Upper lobe of left lung (tissue), 6 donors: ENCODE measurements around the gene ADGRL3. TPM values are rescaled to one million over a fixed set of nuclear protein-coding genes. Genes with fewer than 3 reads are reported as not detected.

ENCODE experiments used
- ATAC-seq, 2 donors: fragments of 200-7000 bp; cut with Tn5 transposase; one replicate each; pipeline ENCODE4 v1.9.1; 2022; ENCODE audit warnings: mild to moderate bottlenecking in 2 of 2, moderate library complexity in 2 of 2; ENCODE audit not compliant: low FRiP score in 2 of 2
- DNase-seq, 2 donors: peaks; one replicate each; pipeline ENCODE4 v3.0.0-alpha.2; 2019 to 2020
- H3K27ac ChIP-seq, 4 donors: fragments of 200-600 bp; sonication (generic); one replicate each; pipeline ENCODE4 v1.5.1; 2016 to 2019
- H3K27me3 ChIP-seq, 4 donors: fragments of 200-600 bp; sonication (generic); one replicate each; pipeline ENCODE4 v1.5.1; 2017 to 2019
- H3K36me3 ChIP-seq, 4 donors: fragments of 200-600 bp; sonication (generic); one replicate each; pipeline ENCODE4 v1.5.1; 2016 to 2019
- H3K4me1 ChIP-seq, 4 donors: fragments of 200-600 bp; sonication (generic); one replicate each; pipeline ENCODE4 v1.5.1; 2018 to 2019
- H3K4me3 ChIP-seq, 4 donors: fragments of 200-600 bp; sonication (generic); one replicate each; pipeline ENCODE4 v1.5.1; 2017 to 2019; ENCODE audit warnings: mild to moderate bottlenecking in 2 of 4, moderate library complexity in 1 of 4
- H3K9me3 ChIP-seq, 4 donors: fragments of 200-600 bp; sonication (generic); one replicate each; pipeline ENCODE4 v1.5.1; 2018 to 2019
- CTCF ChIP-seq, 6 experiments: fragments of 450-650 bp in 4 of 6; fragments of 200-600 bp in 2 of 6; sonication (generic) in 2 of 6; IDR thresholded peaks; one replicate each; pipeline ENCODE4 v1.5.1; 2016 to 2019; ENCODE audit warnings: antibody characterized with exemption in 6 of 6
- EP300 ChIP-seq, 4 donors: sonication (generic); formaldehyde crosslinking; IDR thresholded peaks; one replicate each; pipeline ENCODE4 v1.5.1; 2017; ENCODE audit warnings: antibody characterized with exemption in 4 of 4, control low read depth in 2 of 4
- POLR2A ChIP-seq, 4 donors: fragments of 450-650 bp; IDR thresholded peaks; one replicate each; pipeline ENCODE4 v1.5.1; 2016 to 2017; ENCODE audit warnings: antibody characterized with exemption in 4 of 4, mild to moderate bottlenecking in 2 of 4
- POLR2AphosphoS5 ChIP-seq, 2 donors: sonication (generic); formaldehyde crosslinking; IDR thresholded peaks; one replicate each; pipeline ENCODE4 v1.5.1; 2017; ENCODE audit warnings: antibody characterized with exemption in 2 of 2
- WGBS, 2 donors: methylation state at CpG; one replicate each; pipeline ENCODE4 v1.1.5; 2017 to 2018; 5-methylcytosine and 5-hydroxymethylcytosine counted together
- total RNA-seq, 6 donors: library from RNA; depleted of rRNA in 4 of 6; stranded (reverse); fragments of >200 nt in 4 of 6; gene quantifications; one replicate each; pipeline versions ENCODE4 v1.1.0 to v1.2.1, GENCODE V29; 2016 to 2021
- donor health status: DM: no; HTN: no; CAD: no; lungs with moderate emphysema.
- donor health status: DM: no; HTN: yes; CAD: no; lungs with severe emphysema.

Gene ADGRL3
- total RNA-seq, 6 donors from 2014 or later = 1.0 to 8.5 (median 2.9) TPM

DNA sequence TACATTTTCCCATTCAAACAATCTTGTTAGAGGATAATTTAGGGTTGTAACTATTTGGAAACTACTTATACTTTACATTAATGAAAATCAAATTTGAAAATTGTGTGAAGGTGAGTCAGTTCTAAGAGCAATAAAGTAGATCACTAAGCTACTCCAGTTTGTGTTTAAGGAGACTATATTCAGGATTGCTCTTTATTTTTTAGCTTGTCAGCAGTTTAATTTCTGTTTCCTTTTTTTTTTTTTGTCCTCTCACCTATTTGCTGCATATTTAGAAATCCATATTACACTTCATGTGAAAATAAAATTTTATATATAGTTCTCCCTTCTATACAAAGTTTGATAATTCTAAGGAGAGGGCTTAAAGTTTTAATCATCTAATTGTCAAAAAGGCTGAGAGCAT is 691.8 kb downstream of the ADGRL3 start:
- Histone ChIP-seq H3K27me3 (no peaks in the 10 kb centered on the region), H3K27ac (no peak overlapping the region), H3K4me1 (no peaks in the 10 kb centered on the region), H3K4me3 (no peak overlapping the region), H3K36me3 (no peaks in the 10 kb centered on the region), H3K9me3 (no peaks in the 10 kb centered on the region)
- DNase-seq = no peak
- no peak for ATAC-seq
- no peak for TF ChIP-seq EP300 (IDR thresholded peaks at IDR 0.05)

GRCh38 chr4:61896634-61897033 is 696.5 kb downstream of the ADGRL3 start:
- no peaks in the 10 kb centered on the region for H3K4me1 ChIP-seq
- no peaks in the 10 kb centered on the region for H3K9me3 ChIP-seq
- no peak overlapping the region for H3K27ac ChIP-seq
- ATAC-seq = no peak
- WGBS, 2 donors = 75 to 81% methylated on average over 2 of the region's 2 CpGs
- no peak overlapping the region for H3K4me3 ChIP-seq
- DNase-seq = no peak
- H3K27me3 ChIP-seq = no peaks in the 10 kb centered on the region
- TF ChIP-seq POLR2AphosphoS5 (IDR thresholded peaks at IDR 0.05) (no peak), EP300 (IDR thresholded peaks at IDR 0.05) (no peak), POLR2A (IDR thresholded peaks at IDR 0.05) (no peak), CTCF (IDR thresholded peaks at IDR 0.05) (no peak)
- no peaks in the 10 kb centered on the region for H3K36me3 ChIP-seq

GRCh38 chr4:61909031-61909430 is 708.9 kb downstream of the ADGRL3 start:
- no peak for ATAC-seq
- Histone ChIP-seq H3K4me1 (no peaks in the 10 kb centered on the region), H3K27ac (no peak overlapping the region), H3K4me3 (no peak overlapping the region), H3K36me3 (no peaks in the 10 kb centered on the region), H3K27me3 (no peaks in the 10 kb centered on the region), H3K9me3 (no peaks in the 10 kb centered on the region)
- no peak for DNase-seq
- TF ChIP-seq POLR2AphosphoS5 (IDR thresholded peaks at IDR 0.05) = no peak
- no peak for TF ChIP-seq EP300 (IDR thresholded peaks at IDR 0.05)
- no peak for TF ChIP-seq CTCF (IDR thresholded peaks at IDR 0.05)
- no peak for TF ChIP-seq POLR2A (IDR thresholded peaks at IDR 0.05)
- 89 to 91% methylated on average over 4 of the region's 4 CpGs for WGBS, 2 donors

- ATAC-seq (no peak), DNase-seq (no peak)
- Histone ChIP-seq H3K27me3 (no peaks in the 10 kb centered on the region), H3K9me3 (no peaks in the 10 kb centered on the region), H3K27ac (no peak overlapping the region), H3K4me1 (no peaks in the 10 kb centered on the region), H3K4me3 (no peak overlapping the region), H3K36me3 (no peaks in the 10 kb centered on the region)
- TF ChIP-seq EP300 (IDR thresholded peaks at IDR 0.05) (no peak), CTCF (IDR thresholded peaks at IDR 0.05) (no peak), POLR2AphosphoS5 (IDR thresholded peaks at IDR 0.05) (no peak), POLR2A (IDR thresholded peaks at IDR 0.05) (no peak)
- 38 to 48% methylated on average over 2 of the region's 2 CpGs for WGBS, 2 donors
Measured at GRCh38 chr4:61911313-61911756, 711.2 kb downstream of the ADGRL3 start.

- TF ChIP-seq CTCF (IDR thresholded peaks at IDR 0.05) (no peak), POLR2AphosphoS5 (IDR thresholded peaks at IDR 0.05) (no peak), EP300 (IDR thresholded peaks at IDR 0.05) (no peak), POLR2A (IDR thresholded peaks at IDR 0.05) (no peak)
- WGBS, 2 donors = 90 to 93% methylated on average over 2 of the region's 2 CpGs
- H3K36me3 ChIP-seq = no peaks in the 10 kb centered on the region
- H3K9me3 ChIP-seq = no peaks in the 10 kb centered on the region
- no peaks in the 10 kb centered on the region for H3K27me3 ChIP-seq
- H3K4me3 ChIP-seq = no peak overlapping the region
- H3K27ac ChIP-seq = no peak overlapping the region
- no peaks in the 10 kb centered on the region for H3K4me1 ChIP-seq
- DNase-seq = no peak
- no peak for ATAC-seq
Measured at GRCh38 chr4:61913619-61914018, 713.5 kb downstream of the ADGRL3 start.
